ENCODE data around the gene NRP2.

NRP2 gene

DNA sequence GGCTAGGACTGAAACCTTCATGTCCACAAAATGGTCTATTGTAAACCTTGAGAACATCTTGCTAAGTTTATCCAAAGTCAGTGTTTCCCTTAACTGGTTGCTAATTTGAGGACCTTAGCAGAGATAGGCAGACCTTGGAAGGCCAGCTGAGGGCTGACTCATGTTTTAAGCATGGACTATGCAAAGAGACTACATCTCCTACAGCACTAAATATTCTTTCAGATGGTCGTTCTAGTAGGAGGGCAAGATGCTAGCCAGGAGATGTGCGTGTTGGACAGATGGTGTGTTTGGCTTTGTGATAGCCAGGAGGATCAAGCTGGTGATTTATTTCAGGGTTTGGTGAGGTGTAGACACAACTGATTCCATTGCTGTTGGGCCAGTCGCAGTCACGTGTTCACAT lies 75.8 kb downstream of the NRP2 start:
- peaks cover 4% of the 10 kb centered on the region for H3K4me1 ChIP-seq (ENCODE audit: insufficient read depth, insufficient read length)
- no peak overlapping the region for H3K9ac ChIP-seq (ENCODE audit: insufficient read length, low read depth)
- H3K4me3 ChIP-seq (ENCODE audit: insufficient read length, low read depth) = no peak overlapping the region
- TF ChIP-seq SUZ12 (IDR thresholded peaks at IDR 0.05; ENCODE audit: extremely low read depth, insufficient read depth, insufficient read length) = no peak
- no peak for TF ChIP-seq ZNF274 (IDR thresholded peaks at IDR 0.05; ENCODE audit: low read depth, low read length)
- no peak for TF ChIP-seq YY1 (IDR thresholded peaks at IDR 0.05; ENCODE audit: insufficient read depth, insufficient read length)
- peaks cover 53% of the 10 kb centered on the region for H3K36me3 ChIP-seq (ENCODE audit: insufficient read depth, insufficient read length, low read length)
- no peak for DNase-seq (ENCODE audit: low read depth, low spot score)
- no peaks in the 10 kb centered on the region for H3K27me3 ChIP-seq (ENCODE audit: insufficient read depth, insufficient read length)
- no peaks in the 10 kb centered on the region for H3K9me3 ChIP-seq (ENCODE audit: insufficient read depth, low read length)

DNA sequence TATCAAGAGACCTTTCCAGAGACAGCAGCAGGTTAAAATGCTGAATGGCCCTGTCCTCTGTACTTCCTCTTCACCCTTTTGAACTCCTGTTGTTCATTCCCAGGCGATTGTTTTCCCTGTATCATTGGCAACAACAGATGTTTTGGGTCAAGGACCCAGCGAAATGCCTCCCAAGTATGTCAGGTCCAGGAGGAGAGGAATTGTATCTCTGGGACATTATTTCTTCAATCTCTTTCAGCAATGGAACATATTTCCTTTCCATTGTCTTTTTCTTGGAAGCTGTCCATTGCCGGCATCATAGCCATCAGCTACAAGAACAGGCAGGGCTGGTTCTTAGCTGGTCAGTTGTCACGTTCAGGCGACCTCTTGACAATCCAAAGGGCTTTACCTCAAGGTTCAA lies 76.2 kb downstream of the NRP2 start:
- no peak for DNase-seq (ENCODE audit: low read depth, low spot score)
- Histone ChIP-seq H3K36me3 (ENCODE audit: insufficient read depth, insufficient read length, low read length) (peaks cover 49% of the 10 kb centered on the region), H3K9ac (ENCODE audit: insufficient read length, low read depth) (no peak overlapping the region), H3K27me3 (ENCODE audit: insufficient read depth, insufficient read length) (no peaks in the 10 kb centered on the region), H3K9me3 (ENCODE audit: insufficient read depth, low read length) (no peaks in the 10 kb centered on the region), H3K4me3 (ENCODE audit: insufficient read length, low read depth) (no peak overlapping the region), H3K4me1 (ENCODE audit: insufficient read depth, insufficient read length) (peaks cover 6% of the 10 kb centered on the region)
- no peak for TF ChIP-seq ZNF274 (IDR thresholded peaks at IDR 0.05; ENCODE audit: low read depth, low read length)
- TF ChIP-seq SUZ12 (IDR thresholded peaks at IDR 0.05; ENCODE audit: extremely low read depth, insufficient read depth, insufficient read length) = no peak
- no peak for TF ChIP-seq YY1 (IDR thresholded peaks at IDR 0.05; ENCODE audit: insufficient read depth, insufficient read length)

DNA sequence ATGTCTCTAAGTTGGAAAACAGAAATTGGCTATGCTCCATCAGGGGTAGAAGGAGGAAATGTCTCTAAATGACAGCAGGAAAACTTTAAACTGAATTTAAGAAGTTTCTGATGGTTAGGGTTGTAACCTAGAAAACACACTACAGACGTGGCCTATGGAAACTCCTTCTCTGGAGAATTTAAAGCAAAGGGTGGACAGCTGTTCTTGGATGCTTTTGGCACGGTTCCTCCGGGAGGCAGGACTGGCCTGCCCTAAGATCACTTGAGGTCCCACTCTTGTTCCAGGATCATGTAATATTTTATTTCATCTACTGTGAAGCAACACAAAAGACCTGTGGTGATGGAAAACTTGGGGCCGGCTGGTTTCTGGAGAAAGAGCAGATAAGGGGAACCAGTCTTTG lies 77.0 kb downstream of the NRP2 start:
- H3K4me3 ChIP-seq (ENCODE audit: insufficient read length, low read depth) = no peak overlapping the region
- DNase-seq (ENCODE audit: low read depth, low spot score) = no peak
- peaks cover 42% of the 10 kb centered on the region for H3K36me3 ChIP-seq (ENCODE audit: insufficient read depth, insufficient read length, low read length)
- TF ChIP-seq ZNF274 (IDR thresholded peaks at IDR 0.05; ENCODE audit: low read depth, low read length) (no peak), YY1 (IDR thresholded peaks at IDR 0.05; ENCODE audit: insufficient read depth, insufficient read length) (no peak), SUZ12 (IDR thresholded peaks at IDR 0.05; ENCODE audit: extremely low read depth, insufficient read depth, insufficient read length) (no peak)
- no peaks in the 10 kb centered on the region for H3K27me3 ChIP-seq (ENCODE audit: insufficient read depth, insufficient read length)
- H3K4me1 ChIP-seq (ENCODE audit: insufficient read depth, insufficient read length) = peaks cover 6% of the 10 kb centered on the region
- H3K9ac ChIP-seq (ENCODE audit: insufficient read length, low read depth) = no peak overlapping the region
- H3K9me3 ChIP-seq (ENCODE audit: insufficient read depth, low read length) = no peaks in the 10 kb centered on the region

DNA sequence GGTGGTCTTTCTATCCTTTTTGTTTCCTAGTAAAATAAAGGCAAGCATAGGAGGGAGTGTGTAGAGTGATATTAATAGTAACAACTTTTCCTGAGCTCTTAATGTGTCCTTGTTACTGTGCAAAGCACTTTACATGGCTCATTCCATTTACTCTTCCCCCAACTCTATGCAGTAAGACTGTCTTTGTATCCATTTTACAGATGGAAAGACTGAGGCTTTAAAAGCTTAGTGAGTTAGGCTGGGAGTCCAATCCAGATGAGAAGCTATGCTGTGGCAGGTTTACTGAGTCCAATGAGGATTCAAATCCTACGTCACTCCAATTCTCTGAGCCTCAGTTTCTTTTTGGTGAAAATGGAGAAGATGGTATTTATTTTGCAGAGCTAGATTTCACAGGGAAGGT lies 77.4 kb downstream of the NRP2 start:
- Histone ChIP-seq H3K27me3 (ENCODE audit: insufficient read depth, insufficient read length) (no peaks in the 10 kb centered on the region), H3K36me3 (ENCODE audit: insufficient read depth, insufficient read length, low read length) (peaks cover 46% of the 10 kb centered on the region), H3K4me1 (ENCODE audit: insufficient read depth, insufficient read length) (peaks cover 11% of the 10 kb centered on the region), H3K4me3 (ENCODE audit: insufficient read length, low read depth) (no peak overlapping the region), H3K9ac (ENCODE audit: insufficient read length, low read depth) (no peak overlapping the region), H3K9me3 (ENCODE audit: insufficient read depth, low read length) (no peaks in the 10 kb centered on the region)
- DNase-seq (ENCODE audit: low read depth, low spot score) = no peak
- no peak for TF ChIP-seq SUZ12 (IDR thresholded peaks at IDR 0.05; ENCODE audit: extremely low read depth, insufficient read depth, insufficient read length)
- TF ChIP-seq ZNF274 (IDR thresholded peaks at IDR 0.05; ENCODE audit: low read depth, low read length) = no peak
- TF ChIP-seq YY1 (IDR thresholded peaks at IDR 0.05; ENCODE audit: insufficient read depth, insufficient read length) = no peak

DNA sequence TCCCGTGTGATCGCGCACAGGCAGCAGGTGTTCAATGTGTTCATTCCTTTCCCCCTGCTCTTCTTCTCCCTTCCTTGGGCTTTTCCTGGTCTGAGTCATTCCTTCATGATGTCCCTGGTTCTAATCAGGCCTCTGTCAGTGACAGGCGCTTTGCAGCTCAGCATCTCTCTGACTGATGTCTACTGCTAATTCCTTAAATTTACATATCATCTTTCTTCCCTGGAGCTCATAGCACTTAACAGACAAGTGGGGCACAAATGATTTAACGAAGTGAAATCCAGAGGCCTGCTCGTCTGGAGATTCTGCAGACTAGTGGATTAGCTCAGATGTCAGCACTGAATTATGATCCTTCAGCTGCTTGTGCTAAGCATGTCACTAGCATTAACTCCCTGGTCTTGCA lies 77.9 kb downstream of the NRP2 start:
- no peak for DNase-seq (ENCODE audit: low read depth, low spot score)
- TF ChIP-seq YY1 (IDR thresholded peaks at IDR 0.05; ENCODE audit: insufficient read depth, insufficient read length) (no peak), ZNF274 (IDR thresholded peaks at IDR 0.05; ENCODE audit: low read depth, low read length) (no peak), SUZ12 (IDR thresholded peaks at IDR 0.05; ENCODE audit: extremely low read depth, insufficient read depth, insufficient read length) (no peak)
- H3K9me3 ChIP-seq (ENCODE audit: insufficient read depth, low read length) = no peaks in the 10 kb centered on the region
- no peak overlapping the region for H3K4me3 ChIP-seq (ENCODE audit: insufficient read length, low read depth)
- H3K27me3 ChIP-seq (ENCODE audit: insufficient read depth, insufficient read length) = no peaks in the 10 kb centered on the region
- peaks cover 49% of the 10 kb centered on the region for H3K36me3 ChIP-seq (ENCODE audit: insufficient read depth, insufficient read length, low read length)
- peaks cover 11% of the 10 kb centered on the region for H3K4me1 ChIP-seq (ENCODE audit: insufficient read depth, insufficient read length)
- H3K9ac ChIP-seq (ENCODE audit: insufficient read length, low read depth) = no peak overlapping the region

DNA sequence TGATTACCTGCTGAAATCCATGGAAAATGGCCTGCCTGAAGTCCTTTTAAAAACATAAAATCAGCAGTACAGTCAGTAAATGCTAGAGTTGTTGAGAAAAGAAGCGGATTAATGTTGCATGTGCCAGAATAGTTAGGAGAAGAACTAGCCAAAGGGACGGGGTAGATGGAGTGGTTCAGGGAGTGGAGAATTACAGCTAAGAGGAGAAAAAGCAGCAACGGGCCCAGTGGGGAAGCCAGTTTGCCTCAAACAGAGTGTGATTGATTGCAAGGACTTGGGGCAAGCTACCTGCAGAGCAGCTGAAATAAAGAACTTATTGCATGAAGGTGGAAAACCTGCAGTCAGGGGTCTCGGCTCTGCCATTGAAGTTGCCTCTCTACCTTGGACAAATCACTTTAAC lies 79.1 kb downstream of the NRP2 start:
- Histone ChIP-seq H3K9me3 (ENCODE audit: insufficient read depth, low read length) (no peaks in the 10 kb centered on the region), H3K27me3 (ENCODE audit: insufficient read depth, insufficient read length) (no peaks in the 10 kb centered on the region), H3K36me3 (ENCODE audit: insufficient read depth, insufficient read length, low read length) (peaks cover 57% of the 10 kb centered on the region), H3K4me1 (ENCODE audit: insufficient read depth, insufficient read length) (peaks cover 12% of the 10 kb centered on the region), H3K4me3 (ENCODE audit: insufficient read length, low read depth) (no peak overlapping the region), H3K9ac (ENCODE audit: insufficient read length, low read depth) (no peak overlapping the region)
- TF ChIP-seq ZNF274 (IDR thresholded peaks at IDR 0.05; ENCODE audit: low read depth, low read length) (no peak), SUZ12 (IDR thresholded peaks at IDR 0.05; ENCODE audit: extremely low read depth, insufficient read depth, insufficient read length) (no peak), YY1 (IDR thresholded peaks at IDR 0.05; ENCODE audit: insufficient read depth, insufficient read length) (no peak)
- no peak for DNase-seq (ENCODE audit: low read depth, low spot score)

DNA sequence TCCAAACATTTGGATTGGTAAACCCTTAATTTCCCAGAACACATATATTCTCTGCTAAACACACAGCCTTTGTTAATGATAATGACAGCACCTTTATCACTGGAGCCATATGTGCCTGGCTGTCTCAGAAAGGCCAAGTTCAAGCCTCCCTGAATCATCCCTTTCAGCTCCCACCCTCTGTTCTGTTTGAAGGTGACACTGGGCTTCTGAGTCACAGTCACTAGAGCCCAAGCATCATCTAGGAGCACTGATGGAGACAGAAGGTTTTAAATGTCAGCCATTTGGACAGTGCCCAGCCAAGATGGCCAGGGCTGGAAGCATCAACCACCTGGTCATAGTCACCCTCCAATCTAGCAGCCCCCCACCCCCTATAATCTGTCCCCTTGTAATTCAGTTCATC lies 80.6 kb downstream of the NRP2 start:
- H3K36me3 ChIP-seq (ENCODE audit: insufficient read depth, insufficient read length, low read length) = peaks cover 63% of the 10 kb centered on the region
- no peak overlapping the region for H3K9ac ChIP-seq (ENCODE audit: insufficient read length, low read depth)
- TF ChIP-seq ZNF274 (IDR thresholded peaks at IDR 0.05; ENCODE audit: low read depth, low read length) = no peak
- no peak for TF ChIP-seq SUZ12 (IDR thresholded peaks at IDR 0.05; ENCODE audit: extremely low read depth, insufficient read depth, insufficient read length)
- TF ChIP-seq YY1 (IDR thresholded peaks at IDR 0.05; ENCODE audit: insufficient read depth, insufficient read length) = no peak
- no peaks in the 10 kb centered on the region for H3K9me3 ChIP-seq (ENCODE audit: insufficient read depth, low read length)
- H3K4me1 ChIP-seq (ENCODE audit: insufficient read depth, insufficient read length) = peaks cover 12% of the 10 kb centered on the region
- no peaks in the 10 kb centered on the region for H3K27me3 ChIP-seq (ENCODE audit: insufficient read depth, insufficient read length)
- no peak overlapping the region for H3K4me3 ChIP-seq (ENCODE audit: insufficient read length, low read depth)
- no peak for DNase-seq (ENCODE audit: low read depth, low spot score)

All from NT2/D1 (cell line).